HepG2 (cell line): ENCODE measurements around the gene RBP7. TPM values are rescaled to one million over a fixed set of nuclear protein-coding genes. Genes with fewer than 3 reads are reported as not detected.

Source experiments
- FOXO4 ChIP-seq: sonication (generic); formaldehyde crosslinking; conservative IDR thresholded peaks from 2 replicates; pipeline ENCODE4 v1.8.1; 2023; ENCODE audit warnings: missing genetic modification reagents
- GATAD2A ChIP-seq: IDR thresholded peaks from 2 replicates; pipeline ENCODE4 v1.6.1; 2016
- MEIS1 ChIP-seq: sonication (generic); formaldehyde crosslinking; IDR thresholded peaks from 2 replicates; pipeline ENCODE4 v1.9.0; 2021; ENCODE audit warnings: mild to moderate bottlenecking, missing genetic modification reagents, moderate library complexity, borderline replicate concordance
- SIX1 ChIP-seq: sonication (generic); formaldehyde crosslinking; IDR thresholded peaks from 2 replicates; pipeline ENCODE4 v1.4.0; 2020; ENCODE audit warnings: missing genetic modification reagents, borderline replicate concordance
- U2AF2 ChIP-seq: fragments of 200-400 bp; formaldehyde crosslinking; IDR thresholded peaks from 2 replicates; pipeline ENCODE4 v1.6.1; 2017; ENCODE audit warnings: low read depth, mild to moderate bottlenecking, low read length
- YEATS2 ChIP-seq: sonication (generic); formaldehyde crosslinking; IDR thresholded peaks from 2 replicates; pipeline ENCODE4 v1.4.0; 2020; ENCODE audit warnings: missing genetic modification reagents, borderline replicate concordance
- ZFYVE20 ChIP-seq: sonication (generic); formaldehyde crosslinking; IDR thresholded peaks from 2 replicates; pipeline ENCODE4 v1.8.0; 2023; ENCODE audit warnings: low read depth, mild to moderate bottlenecking, moderate library complexity, missing genetic modification reagents, borderline replicate concordance
- ZNF180 ChIP-seq: sonication (generic); formaldehyde crosslinking; IDR thresholded peaks from 2 replicates; pipeline ENCODE4 v1.4.0; 2020; ENCODE audit warnings: low read depth, missing genetic modification reagents, borderline replicate concordance
- ZNF343 ChIP-seq: sonication (generic); formaldehyde crosslinking; IDR thresholded peaks from 2 replicates; pipeline ENCODE4 v1.4.0; 2020; ENCODE audit warnings: mild to moderate bottlenecking, missing genetic modification reagents
- ZUFSP ChIP-seq: sonication (generic); formaldehyde crosslinking; IDR thresholded peaks from 2 replicates; pipeline ENCODE4 v1.9.0; 2021; ENCODE audit warnings: missing genetic modification reagents, mild to moderate bottlenecking, borderline replicate concordance
- polyA plus RNA-seq, 8 experiments: library from polyadenylated mRNA; depleted of rRNA in 3 of 8; stranded (reverse) in 7 of 8; unstranded in 1 of 8; fragments of >200 nt; fragmentation: Illumina TruSeq in 4 of 8; extraction: Trizol in 4 of 8; gene quantifications; 2 replicates each; pipeline versions ENCODE4 v1.2.1 to v1.2.3, GENCODE V29; 2011 to 2016; ENCODE audit warnings: low read depth in 4 of 8, missing spikeins in 1 of 8, mixed read lengths in 1 of 8; ENCODE audit not compliant: insufficient read depth in 1 of 8
- total RNA-seq, 5 experiments: library from RNA; depleted of rRNA; stranded (reverse); fragments of >200 nt; fragmentation: Illumina TruSeq; extraction: Trizol; gene quantifications; 2 replicates each; pipeline ENCODE4 v1.2.3, GENCODE V29; 2016; ENCODE audit warnings: low read depth in 1 of 5
- TF ChIP-seq, protein P1 (sequence below): sonication (generic); formaldehyde crosslinking; IDR thresholded peaks from 2 replicates; pipeline ENCODE4 v1.8.0; 2022; ENCODE audit warnings: mild to moderate bottlenecking, missing genetic modification reagents, moderate library complexity
- TF ChIP-seq, protein P2 (sequence below), 2 experiments: IDR thresholded peaks; 2 replicates each; pipeline ENCODE4 v1.6.1; 2011 to 2012; ENCODE audit warnings: low read length in 2 of 2, borderline replicate concordance in 1 of 2, low read depth in 1 of 2, mild to moderate bottlenecking in 1 of 2, moderate library complexity in 1 of 2

RBP7 gene
- total and polyA plus RNA-seq, 2 of the 13 experiments (the other 11 are each of a cell fraction or from before 2014, with no cell fraction given): 1.6 to 2.0 TPM

- TF ChIP-seq GATAD2A (CRISPR knock-in tag) (peak; percentile 26; the same call in 1 of the 2 replicates), YEATS2 (CRISPR knock-in tag) (no peak), ZUFSP (CRISPR knock-in tag) (no peak), U2AF2 (peak; percentile 85; the same call in 1 of the 2 replicates), MEIS1 (CRISPR knock-in tag) (peak; percentile 57; the same call in 1 of the 2 replicates), ZNF343 (CRISPR knock-in tag) (0 out of 2 replicates have a peak, but pooled peaks have one; percentile 19), SIX1 (CRISPR knock-in tag) (no peak), ZNF180 (CRISPR knock-in tag) (no peak), ZFYVE20 (CRISPR knock-in tag) (no peak), FOXO4 (CRISPR knock-in tag) (no peak)
- TF ChIP-seq, protein P1, sequence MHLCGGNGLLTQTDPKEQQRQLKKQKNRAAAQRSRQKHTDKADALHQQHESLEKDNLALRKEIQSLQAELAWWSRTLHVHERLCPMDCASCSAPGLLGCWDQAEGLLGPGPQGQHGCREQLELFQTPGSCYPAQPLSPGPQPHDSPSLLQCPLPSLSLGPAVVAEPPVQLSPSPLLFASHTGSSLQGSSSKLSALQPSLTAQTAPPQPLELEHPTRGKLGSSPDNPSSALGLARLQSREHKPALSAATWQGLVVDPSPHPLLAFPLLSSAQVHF (CRISPR knock-in tag): no peak
- TF ChIP-seq, protein P2, sequence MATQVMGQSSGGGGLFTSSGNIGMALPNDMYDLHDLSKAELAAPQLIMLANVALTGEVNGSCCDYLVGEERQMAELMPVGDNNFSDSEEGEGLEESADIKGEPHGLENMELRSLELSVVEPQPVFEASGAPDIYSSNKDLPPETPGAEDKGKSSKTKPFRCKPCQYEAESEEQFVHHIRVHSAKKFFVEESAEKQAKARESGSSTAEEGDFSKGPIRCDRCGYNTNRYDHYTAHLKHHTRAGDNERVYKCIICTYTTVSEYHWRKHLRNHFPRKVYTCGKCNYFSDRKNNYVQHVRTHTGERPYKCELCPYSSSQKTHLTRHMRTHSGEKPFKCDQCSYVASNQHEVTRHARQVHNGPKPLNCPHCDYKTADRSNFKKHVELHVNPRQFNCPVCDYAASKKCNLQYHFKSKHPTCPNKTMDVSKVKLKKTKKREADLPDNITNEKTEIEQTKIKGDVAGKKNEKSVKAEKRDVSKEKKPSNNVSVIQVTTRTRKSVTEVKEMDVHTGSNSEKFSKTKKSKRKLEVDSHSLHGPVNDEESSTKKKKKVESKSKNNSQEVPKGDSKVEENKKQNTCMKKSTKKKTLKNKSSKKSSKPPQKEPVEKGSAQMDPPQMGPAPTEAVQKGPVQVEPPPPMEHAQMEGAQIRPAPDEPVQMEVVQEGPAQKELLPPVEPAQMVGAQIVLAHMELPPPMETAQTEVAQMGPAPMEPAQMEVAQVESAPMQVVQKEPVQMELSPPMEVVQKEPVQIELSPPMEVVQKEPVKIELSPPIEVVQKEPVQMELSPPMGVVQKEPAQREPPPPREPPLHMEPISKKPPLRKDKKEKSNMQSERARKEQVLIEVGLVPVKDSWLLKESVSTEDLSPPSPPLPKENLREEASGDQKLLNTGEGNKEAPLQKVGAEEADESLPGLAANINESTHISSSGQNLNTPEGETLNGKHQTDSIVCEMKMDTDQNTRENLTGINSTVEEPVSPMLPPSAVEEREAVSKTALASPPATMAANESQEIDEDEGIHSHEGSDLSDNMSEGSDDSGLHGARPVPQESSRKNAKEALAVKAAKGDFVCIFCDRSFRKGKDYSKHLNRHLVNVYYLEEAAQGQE (IDR thresholded peaks at IDR 0.05; ENCODE audit: borderline replicate concordance in 1 of 2, low read depth in 1 of 2, low read length in 2 of 2): no peak
Measured at GRCh38 chr1:10032590-10033358, 35.7 kb downstream of the RBP7 start, which contains the start of gene UBE4B (continued).
